ENCODE results near the gene RUNDC3A.
"Not testable (repeated sequence)": the region's sequence is repeated elsewhere in the genome, so short reads cannot be mapped to it uniquely, and the experiment has no call there.

Gene RUNDC3A

DNA sequence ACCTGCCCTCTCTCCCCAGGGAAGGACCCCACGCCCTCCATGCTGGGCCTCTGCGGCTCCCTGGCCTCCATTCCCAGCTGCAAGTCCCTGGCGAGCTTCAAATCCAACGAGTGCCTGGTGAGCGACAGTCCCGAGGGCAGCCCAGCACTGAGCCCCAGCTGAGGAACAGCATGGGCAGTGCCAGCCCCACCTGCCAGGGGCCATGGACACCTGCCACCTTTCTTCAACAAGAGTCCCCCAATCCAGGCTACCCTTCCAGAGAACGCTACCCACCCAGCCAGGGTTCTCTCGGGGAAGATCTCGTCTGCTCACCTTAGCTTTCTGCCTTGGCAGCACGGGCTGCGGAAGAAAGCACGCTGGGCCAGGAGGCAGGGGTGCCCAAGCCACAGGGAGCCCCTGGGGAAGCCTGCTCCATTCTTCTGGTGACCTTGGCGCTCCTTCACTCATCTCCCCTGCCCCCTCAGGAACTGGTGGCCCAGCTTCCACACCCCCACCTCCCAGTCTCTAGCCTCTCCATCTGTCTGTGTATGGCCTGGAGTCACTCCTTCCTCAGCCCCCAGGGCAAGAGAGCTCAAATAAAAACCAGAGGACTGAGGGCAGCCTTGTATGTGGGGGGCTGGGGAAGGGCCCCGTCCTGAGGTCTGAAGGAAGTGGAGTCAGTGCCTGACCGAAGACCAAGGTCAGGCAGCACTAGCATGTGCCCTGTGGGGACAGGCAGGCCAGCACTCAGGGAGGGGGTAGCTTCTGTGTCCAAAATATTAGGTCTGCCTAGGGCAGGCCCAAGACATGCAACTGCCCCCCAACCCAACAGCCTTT, 9.9 kb downstream of the RUNDC3A start:
- no peak for DNase-seq (ENCODE audit: low read depth in 2 of 2)

DNA sequence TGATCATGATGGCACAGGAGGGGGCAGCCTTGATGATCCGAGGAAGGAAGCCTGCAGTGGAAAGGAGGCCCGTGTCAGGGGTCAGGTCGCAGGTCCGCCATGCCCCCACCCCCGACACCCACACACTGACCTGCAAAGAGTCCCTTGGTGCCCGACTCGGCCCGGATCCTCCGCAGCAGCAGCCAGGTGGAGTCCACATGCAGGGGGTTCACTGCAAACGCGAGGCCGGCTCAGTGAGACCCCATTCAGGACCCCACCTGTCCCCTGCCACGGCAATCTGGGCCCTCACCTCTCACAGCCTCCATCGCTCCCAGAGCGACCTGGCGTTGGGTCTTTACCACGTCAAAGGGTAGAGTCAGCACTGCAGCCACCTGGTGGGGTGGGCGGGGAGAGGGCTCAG, 11.7 kb downstream of the RUNDC3A start:
- no peak for DNase-seq (ENCODE audit: low read depth in 2 of 2)

DNA sequence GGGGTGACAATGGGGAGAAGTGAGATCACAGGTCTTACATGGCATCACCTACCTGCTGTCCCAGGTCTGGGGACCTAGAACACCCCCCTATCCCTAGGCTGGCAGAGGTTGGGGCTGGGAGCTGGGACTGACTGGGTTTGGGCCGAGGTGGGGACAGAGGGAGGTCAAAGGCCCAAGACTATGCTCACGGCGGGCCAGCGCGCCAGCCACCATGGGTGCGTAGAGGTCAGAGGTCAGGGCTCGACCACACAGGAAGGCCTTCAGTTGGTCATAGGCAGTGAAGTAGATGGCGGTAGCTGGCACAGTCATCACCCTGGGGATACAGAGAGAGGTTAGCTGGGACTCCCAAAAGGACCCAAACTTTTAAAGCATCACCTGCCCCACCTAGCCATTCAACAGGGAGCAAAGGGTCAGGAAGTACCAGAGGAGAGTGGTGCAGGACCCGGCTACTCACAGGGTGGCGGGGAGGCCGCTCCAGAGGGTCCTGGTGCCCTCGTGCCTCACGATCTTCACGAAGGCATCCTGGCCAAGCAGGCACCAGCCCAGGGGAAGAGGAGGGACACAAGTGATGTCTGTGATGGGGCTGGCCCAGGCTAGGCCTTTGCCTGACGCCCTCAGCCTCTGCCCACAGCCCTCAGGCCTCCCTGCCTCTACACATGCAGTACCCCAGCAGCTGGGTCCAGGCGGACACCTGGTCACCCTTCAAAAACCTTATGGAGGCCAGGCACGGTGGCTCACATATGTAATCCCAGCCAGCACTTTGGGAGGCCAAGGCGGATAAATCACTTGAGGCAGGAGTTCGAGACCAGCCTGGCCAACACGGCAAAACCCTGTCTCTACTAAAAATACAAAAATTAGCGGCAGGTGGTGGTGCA, 13.1 kb downstream of the RUNDC3A start:
- no peak for DNase-seq (ENCODE audit: low read depth in 2 of 2)

DNA sequence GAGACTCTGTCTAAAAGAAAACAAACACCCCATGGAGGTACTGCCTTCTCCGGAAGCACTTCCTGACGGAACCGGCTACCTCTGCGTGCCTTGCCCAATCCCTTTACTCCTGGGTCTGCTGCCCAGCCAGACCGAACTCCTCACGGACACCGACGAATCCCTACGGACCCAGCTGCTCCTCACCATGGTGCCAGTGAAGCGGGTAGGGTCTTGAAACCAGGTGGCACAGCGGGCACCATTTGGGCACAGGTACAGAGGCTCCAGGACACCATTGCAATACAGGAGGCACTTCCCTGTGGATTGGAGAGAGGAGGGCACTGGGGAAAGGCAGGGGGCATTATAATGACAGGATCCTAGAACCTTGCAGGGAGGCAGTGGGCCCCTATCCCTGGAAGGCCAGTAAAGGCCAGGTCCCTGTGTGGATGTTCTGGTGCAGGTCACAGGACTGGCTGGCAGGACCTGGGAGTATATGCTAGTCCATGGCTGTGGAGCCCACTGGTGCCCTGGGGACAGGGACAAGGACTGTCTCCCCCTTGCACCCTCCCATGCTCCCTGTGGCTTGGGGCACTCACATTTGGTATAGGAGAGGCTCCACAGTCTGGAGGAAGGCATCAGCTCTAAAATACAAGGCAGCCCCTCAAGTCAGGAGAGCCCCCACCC, 14.0 kb downstream of the RUNDC3A start:
- DNase-seq (ENCODE audit: low read depth in 2 of 2) = no peak

DNA sequence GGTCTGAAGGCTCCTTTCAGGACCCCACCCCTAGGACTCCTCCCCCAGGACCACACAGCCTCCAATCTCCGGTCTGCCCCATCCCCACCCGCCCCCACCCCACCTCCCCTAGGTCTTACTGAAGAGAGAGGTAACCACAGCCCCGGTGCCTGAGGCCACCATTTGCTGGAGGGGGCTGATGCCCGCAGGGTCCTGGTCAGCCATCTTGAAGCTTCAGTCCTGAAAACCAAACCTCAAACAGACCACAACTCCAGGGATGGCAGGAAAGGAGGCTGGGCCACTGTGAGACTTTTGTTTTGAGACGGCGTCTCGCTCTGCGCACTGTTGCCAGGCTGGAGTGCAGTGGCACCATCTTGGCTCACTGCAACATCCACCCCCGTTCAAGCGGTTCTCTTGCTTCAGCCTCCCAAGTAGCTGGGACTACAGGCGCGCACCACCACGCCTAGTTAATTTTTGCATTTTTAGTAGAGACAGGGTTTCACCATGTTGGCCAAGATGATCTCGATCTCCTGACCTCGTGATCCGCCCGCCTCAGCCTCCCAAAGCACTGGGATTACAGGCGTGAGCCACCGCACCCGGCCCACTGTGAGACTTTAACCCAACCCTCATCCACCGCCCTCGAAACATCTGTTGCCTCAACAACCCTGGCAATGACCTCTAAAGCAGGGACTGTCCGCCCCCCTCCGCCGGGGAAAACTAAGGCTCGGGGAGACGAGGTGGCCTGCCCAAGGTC, 15.1 kb downstream of the RUNDC3A start:
- DNase-seq (ENCODE audit: low read depth in 2 of 2) = no peak

DNA sequence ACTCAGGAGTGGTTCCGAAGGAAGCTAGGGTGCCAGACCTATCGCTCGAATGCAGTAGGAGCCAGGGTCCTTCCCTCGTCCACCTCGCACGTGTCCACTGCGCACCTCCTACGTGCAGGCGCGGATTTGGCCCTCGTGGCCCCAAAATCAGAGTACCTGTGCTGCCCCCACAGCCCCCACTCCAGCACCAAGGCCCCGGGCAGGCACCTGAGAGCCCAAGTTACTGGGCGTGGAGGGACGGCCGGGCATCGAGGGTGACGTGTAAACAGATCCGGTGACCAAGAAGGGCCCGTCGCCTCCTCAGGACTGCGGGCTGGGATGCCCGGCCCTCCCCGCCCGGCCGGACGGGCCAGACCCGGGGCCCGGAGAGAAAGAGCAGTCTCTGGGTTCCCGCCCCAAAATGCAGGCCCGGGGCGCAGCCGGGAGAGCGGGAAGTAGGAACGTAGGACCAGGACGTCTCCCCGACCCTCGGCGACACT, 15.7 kb downstream of the RUNDC3A start:
- no peak for DNase-seq (ENCODE audit: low read depth in 2 of 2)

DNA sequence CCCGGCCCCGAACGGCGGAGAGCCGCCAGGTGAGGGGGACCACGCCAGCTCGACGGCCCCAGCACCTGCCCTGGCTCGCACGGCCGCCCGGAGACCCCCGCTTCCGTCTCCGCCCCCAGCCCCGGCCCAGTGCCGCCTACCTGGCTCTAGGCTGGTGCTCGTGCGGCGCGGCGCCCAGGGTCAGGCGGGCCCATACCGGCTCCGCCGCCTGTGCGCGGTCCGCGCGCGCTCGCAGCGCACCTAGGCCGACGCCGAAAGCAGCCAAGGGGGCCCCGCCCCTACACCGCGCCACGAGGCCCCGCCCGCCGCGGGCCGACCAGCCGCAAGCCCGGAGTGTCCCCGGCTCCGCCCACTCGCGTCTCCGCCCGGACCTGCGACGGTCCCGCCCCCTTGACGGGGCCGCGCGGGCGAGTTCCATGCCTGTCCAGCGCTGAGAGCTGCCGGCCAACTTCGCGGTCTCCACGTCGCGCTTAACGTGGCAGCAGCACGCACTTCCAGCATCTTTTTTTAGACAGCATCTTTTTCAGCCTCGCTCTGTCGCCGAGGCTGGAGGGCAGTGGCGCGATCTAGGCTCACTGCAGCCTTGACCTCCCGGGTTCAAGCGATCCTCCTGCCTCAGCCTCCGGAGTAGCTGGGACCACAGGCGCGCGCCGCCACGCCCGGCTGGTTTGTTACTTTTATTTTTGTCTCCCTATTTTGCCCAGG, 16.3 kb downstream of the RUNDC3A start, which contains the start of gene SLC25A39:
Gene SLC25A39, minus strand, starts transcription at position 253 of the 705 bp plus-strand sequence. CDS start 1,261 bp downstream, outside the sequence.
- DNase-seq (ENCODE audit: low read depth in 2 of 2) = peak; percentile 92 to 93

DNA sequence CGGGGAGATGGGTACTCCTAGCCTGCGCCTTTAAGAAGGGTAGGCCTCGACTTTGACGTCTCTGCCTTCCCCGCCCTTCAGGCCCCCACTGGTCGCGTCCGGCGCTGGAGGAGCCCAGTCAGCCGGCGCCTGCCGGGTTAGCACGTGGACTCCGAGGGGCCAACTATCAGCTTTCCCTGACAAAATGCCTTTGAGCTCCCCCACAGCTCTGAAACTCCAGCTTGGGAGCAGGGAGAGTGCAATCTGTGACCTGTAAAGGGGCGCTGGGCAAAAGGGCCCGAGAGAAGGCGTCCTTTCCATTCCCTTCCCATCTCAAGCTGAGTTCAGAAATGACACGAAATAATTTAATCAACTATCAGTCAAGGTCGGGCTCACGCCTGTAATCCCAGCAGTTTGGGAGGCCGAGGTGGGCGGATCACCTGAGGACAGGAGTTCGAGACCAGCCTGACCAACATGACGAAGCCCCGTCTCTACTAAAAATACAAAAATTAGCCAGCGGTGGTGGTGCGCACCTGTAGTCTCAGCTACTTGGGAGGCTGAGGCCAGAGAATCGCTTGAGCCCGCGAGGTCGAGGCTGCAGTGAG, 18.6 kb downstream of the RUNDC3A start:
- peak; percentile 83 to 88 for DNase-seq (ENCODE audit: low read depth in 2 of 2)

DNA sequence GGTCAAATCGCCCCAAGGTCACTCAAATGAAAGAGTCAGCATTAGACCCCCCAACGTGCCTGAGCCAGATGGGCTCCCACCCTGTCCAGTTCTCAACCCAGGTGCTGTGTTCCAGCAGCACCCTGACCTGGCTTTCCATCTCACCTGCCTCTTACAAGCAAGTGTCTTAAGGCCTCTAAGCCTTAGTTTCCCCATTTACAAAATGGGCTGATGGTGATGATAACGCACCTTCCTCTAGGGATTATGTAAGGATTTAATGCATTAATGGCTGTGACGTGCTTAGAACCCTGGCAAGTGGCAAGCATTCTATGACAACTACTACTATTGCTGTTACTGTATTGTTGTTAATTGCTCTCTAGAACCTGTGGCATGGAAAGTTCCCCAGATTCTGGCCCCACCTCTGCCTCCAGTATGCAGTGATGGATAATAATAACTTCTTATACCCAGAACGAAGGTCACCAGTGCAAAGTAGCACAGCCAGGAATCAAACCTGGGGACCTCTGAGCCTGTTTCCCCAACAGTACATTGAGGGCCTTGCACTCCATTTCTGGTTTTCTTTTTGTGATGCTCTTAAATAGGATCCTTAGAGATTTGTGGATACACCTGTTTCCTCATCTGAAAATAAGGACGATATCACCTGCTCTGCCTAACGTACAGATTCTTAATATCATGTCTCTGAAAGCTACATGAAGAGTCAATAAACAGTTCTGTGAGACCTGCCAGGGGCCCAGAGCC, 19.5 kb downstream of the RUNDC3A start:
- DNase-seq (ENCODE audit: low read depth in 2 of 2) = no peak

DNA sequence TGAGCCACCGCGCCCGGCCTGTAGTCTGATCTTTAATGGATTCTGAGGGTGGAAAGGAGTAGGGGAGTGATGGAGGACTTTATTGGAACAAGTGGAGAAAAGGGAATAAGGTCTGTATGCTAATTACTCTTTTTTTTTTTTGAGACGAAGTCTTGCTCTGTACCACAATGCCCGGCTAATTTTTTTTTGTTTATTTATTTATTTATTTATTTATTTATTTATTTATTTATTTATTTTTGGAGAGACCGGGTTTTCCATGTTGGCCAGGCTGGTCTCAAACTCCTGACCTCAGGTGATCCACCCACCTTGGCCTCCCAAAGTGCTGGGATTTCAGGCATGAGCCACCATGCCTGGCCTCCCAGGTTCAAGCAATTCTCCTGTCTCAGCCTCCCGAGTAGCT, 21.1 kb downstream of the RUNDC3A start:
- DNase-seq (ENCODE audit: low read depth in 2 of 2) = not testable (repeated sequence)

DNA sequence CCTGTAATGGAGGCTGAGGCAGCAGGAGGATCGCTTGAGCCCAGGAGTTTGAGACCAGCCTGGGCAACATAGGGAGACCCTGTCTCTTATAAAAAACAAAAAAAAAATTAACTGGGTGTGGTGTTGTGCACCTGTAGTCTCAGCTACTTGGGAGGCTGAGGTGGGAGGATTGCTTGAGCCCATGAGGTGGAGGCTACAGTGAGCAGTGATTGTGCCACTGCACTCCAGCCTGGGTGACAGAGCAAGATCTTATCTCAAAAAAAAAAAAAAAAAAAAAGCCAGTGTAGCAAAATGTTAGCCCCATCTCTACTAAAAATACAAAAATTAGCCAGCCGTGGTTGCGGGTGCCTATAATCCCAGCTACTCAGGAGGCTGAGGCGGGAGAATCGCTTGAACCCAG, 21.9 kb downstream of the RUNDC3A start:
- not testable (repeated sequence) for DNase-seq (ENCODE audit: low read depth in 2 of 2)

DNA sequence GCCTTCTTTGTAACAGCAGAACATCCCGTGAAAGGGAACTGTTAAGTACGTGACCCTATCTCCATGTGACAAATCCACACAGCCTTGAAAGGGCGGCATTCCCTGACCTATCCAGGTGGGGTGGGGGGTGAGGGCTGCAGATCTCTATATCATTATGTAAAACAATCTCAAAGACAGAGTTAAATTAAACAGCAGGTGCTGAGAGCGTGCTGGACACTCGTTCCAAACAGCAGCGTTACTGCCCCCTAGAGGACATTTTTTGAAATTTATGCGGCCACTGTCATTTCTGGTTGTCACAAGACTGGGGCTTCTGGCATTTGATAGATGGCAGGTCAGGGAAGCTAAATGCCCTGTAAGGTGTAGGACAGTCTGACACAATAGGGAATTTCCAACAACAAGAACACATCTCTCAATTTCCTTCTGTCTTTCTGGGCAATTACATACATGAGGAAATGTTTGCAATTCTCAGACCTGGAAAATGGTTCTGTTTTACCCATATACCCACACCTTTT, 22.9 kb downstream of the RUNDC3A start:
- peak; percentile 53 to 68 for DNase-seq (ENCODE audit: low read depth in 2 of 2)

DNA sequence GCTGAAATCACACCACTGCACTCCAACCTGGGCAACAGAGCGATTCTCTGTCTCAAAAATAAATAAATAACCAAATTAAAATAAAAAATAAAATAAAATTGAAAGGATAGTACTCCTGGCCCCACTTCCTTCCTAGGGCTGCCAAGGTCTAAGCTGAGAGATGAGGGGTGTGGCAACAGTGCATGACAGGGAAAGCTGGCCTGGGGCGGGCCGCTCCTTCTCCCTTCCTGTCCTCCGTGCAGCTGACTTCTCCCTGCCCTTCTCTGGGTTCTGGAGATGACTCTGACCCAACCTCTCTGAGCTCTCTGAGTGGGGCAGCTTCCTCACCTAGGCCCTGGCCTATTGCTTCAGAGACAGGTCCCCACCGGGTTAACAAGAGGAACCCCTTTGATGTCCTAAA, 25.0 kb downstream of the RUNDC3A start:
- no peak for DNase-seq (ENCODE audit: low read depth in 2 of 2)

DNA sequence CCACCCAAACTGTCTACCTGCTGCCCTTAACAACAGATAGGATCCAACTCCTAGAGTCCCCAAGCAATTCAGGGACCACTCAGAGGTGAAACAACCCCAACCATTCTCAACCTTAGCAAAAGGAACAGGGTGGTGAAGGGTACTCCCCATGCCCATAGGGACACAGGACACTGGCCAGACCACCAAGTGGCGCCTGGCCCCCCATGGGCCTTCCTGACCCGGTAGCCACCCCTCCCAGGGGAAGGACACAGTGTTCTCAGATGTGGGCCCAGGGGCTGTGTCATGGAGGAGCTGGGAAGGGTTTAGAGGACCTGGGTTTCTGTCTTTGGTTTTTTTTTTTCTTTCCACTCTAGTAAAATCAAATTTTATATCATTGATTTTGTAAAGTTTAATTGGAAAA, 25.9 kb downstream of the RUNDC3A start:
- no peak for DNase-seq (ENCODE audit: low read depth in 2 of 2)

DNA sequence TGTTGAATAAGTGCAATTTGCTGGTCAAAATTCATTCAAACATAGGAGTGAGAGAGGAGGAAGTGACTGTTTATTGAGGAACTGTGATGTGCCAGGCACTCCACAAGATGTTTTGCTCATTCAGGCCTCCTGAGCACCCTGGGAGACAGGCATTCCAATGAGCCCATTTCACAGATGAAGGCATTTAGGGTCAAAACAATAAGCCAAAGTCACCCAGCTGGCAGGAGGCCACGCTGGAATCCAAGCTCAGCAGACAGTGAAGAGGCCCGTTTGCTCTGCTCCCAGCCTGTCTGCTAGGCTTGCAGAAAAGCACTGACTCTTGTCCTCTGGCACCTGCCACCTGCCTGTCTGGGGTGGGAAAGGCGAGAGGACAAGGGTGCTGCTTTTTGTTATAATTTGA, 26.3 kb downstream of the RUNDC3A start:
- no peak for DNase-seq (ENCODE audit: low read depth in 2 of 2)

DNA sequence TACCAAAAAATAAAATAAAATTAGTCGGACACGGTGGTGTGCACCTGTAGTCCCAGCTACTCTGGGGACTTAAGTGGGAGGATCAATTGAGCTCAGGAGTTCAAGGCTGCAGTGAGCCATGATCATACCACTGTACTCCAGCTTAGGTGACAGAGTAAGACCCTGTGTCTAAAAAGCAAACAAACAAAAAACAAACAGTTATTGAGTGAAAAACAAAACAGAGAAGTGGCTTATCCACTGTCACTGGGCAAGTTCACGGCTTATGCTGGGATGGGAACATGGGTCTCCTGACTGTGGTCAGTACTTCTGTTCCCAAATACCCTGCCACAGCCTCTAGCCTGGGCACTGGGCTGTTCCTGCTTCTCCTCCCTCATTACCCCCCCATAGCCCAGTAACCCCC, 27.2 kb downstream of the RUNDC3A start:
- no peak for DNase-seq (ENCODE audit: low read depth in 2 of 2)

DNA sequence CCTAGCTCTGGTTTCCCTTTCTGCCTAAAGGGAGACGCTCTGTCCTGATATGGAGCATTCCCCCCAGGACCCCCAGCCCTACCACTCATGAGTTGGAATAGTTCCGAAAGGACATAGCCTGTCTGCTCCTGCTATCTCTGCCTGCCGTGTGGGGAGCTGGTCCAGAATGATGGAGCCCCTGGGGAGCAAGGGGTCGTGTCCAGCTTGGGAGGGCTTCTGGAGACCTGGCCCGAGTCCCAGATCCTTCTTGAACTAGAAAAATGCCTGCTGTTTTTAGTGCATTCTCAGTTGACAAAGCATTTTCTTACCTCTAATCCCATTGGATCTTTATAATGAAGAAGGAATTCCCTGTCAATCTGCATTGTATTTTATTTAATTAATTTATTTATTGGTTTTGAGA, 27.6 kb downstream of the RUNDC3A start:
- no peak for DNase-seq (ENCODE audit: low read depth in 2 of 2)

DNA sequence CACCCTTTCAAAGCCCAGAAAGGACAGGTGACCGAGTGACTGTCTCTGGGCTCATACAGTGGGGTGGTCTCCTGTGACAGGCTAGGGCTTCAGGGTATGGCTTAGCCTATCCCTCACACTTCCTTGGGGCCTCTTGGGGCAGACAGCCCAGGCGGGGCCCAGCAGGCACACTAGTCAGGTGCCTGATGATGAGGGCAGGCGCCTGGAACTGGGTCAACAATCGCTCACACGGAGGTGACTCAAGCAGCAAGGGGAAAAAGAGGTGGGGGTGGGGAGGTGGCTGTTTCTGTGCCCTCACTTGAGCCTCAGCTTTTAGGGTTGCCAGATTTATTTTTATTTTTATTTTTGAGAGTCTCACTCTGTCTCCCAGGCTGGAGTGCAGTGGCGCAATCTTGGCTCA, 30.3 kb downstream of the RUNDC3A start:
- no peak for DNase-seq (ENCODE audit: low read depth in 2 of 2)

DNA sequence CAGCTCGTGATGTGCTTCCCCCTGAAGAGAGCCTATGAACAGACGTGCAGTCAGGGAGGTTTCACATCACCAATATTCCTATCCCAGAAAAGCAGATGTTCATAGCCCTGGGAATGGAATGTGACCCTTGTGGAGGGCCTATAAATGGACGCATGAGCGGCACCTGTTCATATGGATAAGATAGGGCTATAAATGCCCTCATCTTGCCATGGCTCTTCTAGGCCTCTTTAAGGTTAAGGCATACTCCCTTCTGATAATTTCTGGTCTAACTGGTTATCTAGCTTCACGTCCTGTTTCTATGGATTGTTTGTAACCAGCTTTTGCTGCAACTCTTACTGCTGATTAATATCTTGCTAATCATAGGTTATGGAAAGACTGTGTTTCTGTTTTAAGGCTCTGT, 32.2 kb downstream of the RUNDC3A start:
- DNase-seq (ENCODE audit: low read depth in 2 of 2) = not testable (repeated sequence)

Data from stimulated activated CD4-positive, alpha-beta T cell treated with anti-CD3 and anti-CD28 coated beads, Interleukin-4, amount 100 ng/mL, for 48 hours (primary cell).